ENCODE measurements around the gene GJB1.

DNA sequence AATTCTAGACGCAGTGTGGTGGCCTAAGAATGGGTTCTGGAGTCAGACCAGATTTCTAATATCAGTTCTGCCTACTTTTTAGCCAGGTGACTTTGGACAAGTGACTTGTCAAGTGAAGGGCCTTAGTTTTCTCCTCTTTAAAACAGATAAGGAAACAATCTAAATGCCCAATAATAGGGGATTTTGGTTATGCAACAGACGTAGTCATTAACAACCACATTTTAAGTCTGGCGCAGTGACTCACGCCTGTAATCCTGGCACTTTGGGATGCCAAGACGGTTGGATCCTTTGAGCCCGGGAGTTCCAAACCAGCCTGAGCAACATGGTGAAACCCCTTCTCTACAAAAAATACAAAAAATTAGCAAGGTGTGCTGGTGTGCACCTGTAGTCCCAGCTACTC is 33.0 kb downstream of the GJB1 start:
- TF ChIP-seq, protein P1, sequence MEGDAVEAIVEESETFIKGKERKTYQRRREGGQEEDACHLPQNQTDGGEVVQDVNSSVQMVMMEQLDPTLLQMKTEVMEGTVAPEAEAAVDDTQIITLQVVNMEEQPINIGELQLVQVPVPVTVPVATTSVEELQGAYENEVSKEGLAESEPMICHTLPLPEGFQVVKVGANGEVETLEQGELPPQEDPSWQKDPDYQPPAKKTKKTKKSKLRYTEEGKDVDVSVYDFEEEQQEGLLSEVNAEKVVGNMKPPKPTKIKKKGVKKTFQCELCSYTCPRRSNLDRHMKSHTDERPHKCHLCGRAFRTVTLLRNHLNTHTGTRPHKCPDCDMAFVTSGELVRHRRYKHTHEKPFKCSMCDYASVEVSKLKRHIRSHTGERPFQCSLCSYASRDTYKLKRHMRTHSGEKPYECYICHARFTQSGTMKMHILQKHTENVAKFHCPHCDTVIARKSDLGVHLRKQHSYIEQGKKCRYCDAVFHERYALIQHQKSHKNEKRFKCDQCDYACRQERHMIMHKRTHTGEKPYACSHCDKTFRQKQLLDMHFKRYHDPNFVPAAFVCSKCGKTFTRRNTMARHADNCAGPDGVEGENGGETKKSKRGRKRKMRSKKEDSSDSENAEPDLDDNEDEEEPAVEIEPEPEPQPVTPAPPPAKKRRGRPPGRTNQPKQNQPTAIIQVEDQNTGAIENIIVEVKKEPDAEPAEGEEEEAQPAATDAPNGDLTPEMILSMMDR (conservative IDR thresholded peaks at IDR 0.05; ENCODE audit: low read length): no peak
- TF ChIP-seq EZH2phosphoT487 (IDR thresholded peaks at IDR 0.05; ENCODE audit: borderline replicate concordance, low read depth, low read length): no peak
